Measurements from ENCODE around the gene PRR33. TPM values are rescaled to one million over a fixed set of nuclear protein-coding genes. Genes with fewer than 3 reads are reported as not detected.

PRR33 gene
- total RNA-seq, 6 experiments from 2014 or later = not detected

DNA sequence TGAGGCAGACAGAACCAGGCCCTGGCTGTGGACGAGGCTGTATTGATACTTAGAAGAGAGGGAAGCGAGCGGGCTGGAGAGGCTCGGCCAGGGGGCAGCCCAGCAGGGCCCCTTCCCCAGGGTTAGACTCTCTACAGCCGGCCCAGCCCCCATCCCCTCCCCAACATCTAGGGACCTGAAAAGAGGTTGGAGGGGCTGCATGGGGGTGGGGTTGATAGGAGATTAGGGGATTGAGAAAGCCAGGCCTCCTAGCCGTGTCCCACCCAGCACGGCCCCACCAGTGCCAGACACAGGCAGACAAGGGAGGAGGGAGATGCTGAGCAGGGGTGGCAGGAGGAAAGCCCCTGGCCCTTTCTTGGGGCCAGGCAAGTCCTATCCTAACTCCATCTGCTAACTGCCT is 33.1 kb downstream of the PRR33 start:
- Histone ChIP-seq H3K27ac (no peak overlapping the region), H3K27me3 (no peaks in the 10 kb centered on the region), H3K9me3 (no peaks in the 10 kb centered on the region), H3K4me1 (no peaks in the 10 kb centered on the region), H3K4me3 (no peak overlapping the region), H3K36me3 (no peaks in the 10 kb centered on the region)
- 36% methylated on average over 2 of the region's 7 CpGs for WGBS (ENCODE audit: insufficient coverage, low coverage, low lambda C conversion rate, missing lambda C conversion rate)
- intact Hi-C loops (cut with DNase I) = no loop called here
- ATAC-seq = no peak
- no peak for DNase-seq
- TF ChIP-seq POLR2A (IDR thresholded peaks at IDR 0.05) = no peak
- TF ChIP-seq CTCF (IDR thresholded peaks at IDR 0.05) = no peak

GRCh38 chr11:1858154-1858553 is 33.5 kb downstream of the PRR33 start:
- whole genome bisulfite sequencing (ENCODE audit: insufficient coverage, low coverage, low lambda C conversion rate, missing lambda C conversion rate) = 50% methylated on average over 1 of the region's 9 CpGs
- H3K36me3 ChIP-seq = no peaks in the 10 kb centered on the region
- peak; percentile 17 to 56 (median 24) for ATAC-seq
- H3K4me3 ChIP-seq = no peak overlapping the region
- intact Hi-C loops (cut with DNase I) = no loop called here
- H3K27ac ChIP-seq = no peak overlapping the region
- no peaks in the 10 kb centered on the region for H3K4me1 ChIP-seq
- no peak for TF ChIP-seq POLR2A (IDR thresholded peaks at IDR 0.05)
- no peak for TF ChIP-seq CTCF (IDR thresholded peaks at IDR 0.05)
- no peak for DNase-seq
- no peaks in the 10 kb centered on the region for H3K27me3 ChIP-seq
- no peaks in the 10 kb centered on the region for H3K9me3 ChIP-seq

DNA sequence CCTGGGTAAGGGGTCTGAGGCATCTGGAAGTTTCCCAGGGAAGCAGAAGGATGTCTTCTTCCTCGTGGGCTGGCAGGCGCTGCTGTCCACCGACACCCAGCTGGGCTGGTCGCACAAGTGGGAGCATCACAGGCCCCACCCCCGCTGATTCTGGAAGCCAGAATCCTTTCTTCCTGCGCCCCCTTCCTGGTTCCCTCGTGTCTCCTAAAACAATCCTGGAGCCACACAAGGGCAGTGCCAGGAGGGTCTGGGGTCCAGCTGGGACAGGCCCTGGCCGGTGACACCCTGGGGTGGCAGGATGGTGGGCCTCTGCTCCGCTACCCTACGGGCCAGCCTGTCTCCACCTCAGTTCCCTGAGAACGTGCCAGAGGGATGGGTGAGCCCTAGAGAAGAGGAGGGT is 34.6 kb downstream of the PRR33 start:
- intact Hi-C loops (cut with DNase I) = no loop called here
- TF ChIP-seq POLR2A (IDR thresholded peaks at IDR 0.05) = no peak
- TF ChIP-seq CTCF (IDR thresholded peaks at IDR 0.05) = no peak
- no peak for ATAC-seq
- Histone ChIP-seq H3K9me3 (no peaks in the 10 kb centered on the region), H3K4me3 (no peak overlapping the region), H3K27ac (no peak overlapping the region), H3K36me3 (no peaks in the 10 kb centered on the region), H3K4me1 (no peaks in the 10 kb centered on the region), H3K27me3 (no peaks in the 10 kb centered on the region)
- WGBS (ENCODE audit: insufficient coverage, low coverage, low lambda C conversion rate, missing lambda C conversion rate) = 20% methylated on average over 1 of the region's 11 CpGs
- DNase-seq = no peak

- Histone ChIP-seq H3K9me3 (no peaks in the 10 kb centered on the region), H3K4me1 (no peaks in the 10 kb centered on the region), H3K36me3 (no peaks in the 10 kb centered on the region), H3K4me3 (no peak overlapping the region), H3K27ac (no peak overlapping the region), H3K27me3 (no peaks in the 10 kb centered on the region)
- WGBS (ENCODE audit: insufficient coverage, low coverage, low lambda C conversion rate, missing lambda C conversion rate) = 100% methylated on average over 1 of the region's 13 CpGs
- intact Hi-C loops (cut with DNase I) = no loop called here
- ATAC-seq (no peak), DNase-seq (no peak)
- TF ChIP-seq POLR2A (IDR thresholded peaks at IDR 0.05) (no peak), CTCF (IDR thresholded peaks at IDR 0.05) (no peak)
These were observed 35.2 kb downstream of the PRR33 start for GRCh38 chr11:1856306-1857005.

Data from right lobe of liver (tissue), 6 donors.